Testis (tissue), 3 donors: ENCODE results near the gene CDH23. TPM values are rescaled to one million over a fixed set of nuclear protein-coding genes. Genes with fewer than 3 reads are reported as not detected.

Experiments used
- DNase-seq: peaks from one replicate; pipeline ENCODE4 v3.0.0-alpha.2; 2019
- H3K27ac ChIP-seq, 2 donors: fragments of 200-600 bp; sonication (generic); one replicate each; pipeline ENCODE4 v1.5.1; 2019
- H3K27me3 ChIP-seq: fragments of 200-600 bp; sonication (generic); one replicate; pipeline ENCODE4 v1.5.1; 2019
- H3K36me3 ChIP-seq: fragments of 200-600 bp; sonication (generic); one replicate; pipeline ENCODE4 v1.5.1; 2017; ENCODE audit warnings: low read depth; ENCODE audit errors: missing control alignments
- H3K4me1 ChIP-seq: fragments of 200-600 bp; sonication (generic); one replicate; pipeline ENCODE4 v1.5.1; 2019
- H3K4me3 ChIP-seq, 2 donors: fragments of 200-600 bp; sonication (generic); one replicate each; pipeline ENCODE4 v1.5.1; 2017 to 2019
- H3K9me3 ChIP-seq: fragments of 200-600 bp; sonication (generic); one replicate; pipeline ENCODE4 v1.5.1; 2017
- POLR2A ChIP-seq: fragments of 450-650 bp; IDR thresholded peaks from one replicate; pipeline ENCODE4 v1.6.1; 2017; ENCODE audit warnings: antibody characterized with exemption, mild to moderate bottlenecking, moderate library complexity
- WGBS, 2 donors: methylation state at CpG; one replicate each; pipeline ENCODE4 v1.1.5; 2018; 5-methylcytosine and 5-hydroxymethylcytosine counted together
- intact Hi-C: fragments of 100-400 bp; cut with DNase I; formaldehyde crosslinking; loops from one replicate; pipeline ENCODE4 v1.15.1; 2023; ENCODE audit warnings: low total_unique reads
- polyA plus RNA-seq: library from polyadenylated mRNA; stranded (reverse); fragments of 350-450 nt; fragmentation: Illumina TruSeq; extraction: RNeasy Lipid Tissue Mini Kit (QIAGEN cat#74804); gene quantifications from one replicate; pipeline ENCODE4 v1.2.3, GENCODE V29; 2014; ENCODE audit warnings: low read depth, low replicate concordance; ENCODE audit not compliant: insufficient read depth
- total RNA-seq, 2 donors: library from RNA; depleted of rRNA; stranded (reverse); fragments of >200 nt; gene quantifications; one replicate each; pipeline ENCODE4 v1.2.3, GENCODE V29; 2016
- TF ChIP-seq, protein P1 (sequence below), 3 experiments: fragments of 450-650 bp in 2 of 3; fragments of 200-600 bp in 1 of 3; sonication (generic) in 1 of 3; IDR thresholded peaks; one replicate each; pipeline ENCODE4 v1.5.1; 2016 to 2019; ENCODE audit warnings: antibody characterized with exemption in 3 of 3, mild to moderate bottlenecking in 2 of 3, moderate library complexity in 1 of 3

The CDH23 gene
- total and polyA plus RNA-seq, 3 donors from 2014 or later = 29.8 to 125 (median 81.7) TPM

DNA sequence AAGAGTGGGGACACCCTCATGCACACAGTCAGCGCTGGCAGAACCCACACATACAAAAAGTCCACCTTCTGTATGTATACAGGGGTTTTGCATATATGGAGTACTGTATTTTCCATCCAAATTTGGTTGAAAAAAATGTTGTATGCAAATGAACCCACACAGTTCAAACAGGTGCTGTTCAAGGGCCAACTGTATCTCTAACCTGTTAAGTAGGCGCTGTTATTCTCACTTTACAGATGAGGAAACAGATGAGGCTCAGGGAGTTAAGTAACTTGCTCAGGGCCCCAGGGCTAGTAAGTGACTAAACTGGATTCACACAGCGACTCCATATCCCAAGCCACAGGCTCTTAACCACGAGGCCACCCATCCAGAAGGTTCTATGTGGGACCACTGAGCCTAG lies 252.9 kb downstream of the CDH23 start:
- Histone ChIP-seq H3K4me1 (no peaks in the 10 kb centered on the region), H3K4me3 (no peak overlapping the region), H3K9me3 (no peaks in the 10 kb centered on the region), H3K27me3 (no peaks in the 10 kb centered on the region), H3K27ac (no peak overlapping the region), H3K36me3 (no peaks in the 10 kb centered on the region)
- intact Hi-C loops = no loop called here
- no peak for TF ChIP-seq POLR2A
- TF ChIP-seq, protein P1, sequence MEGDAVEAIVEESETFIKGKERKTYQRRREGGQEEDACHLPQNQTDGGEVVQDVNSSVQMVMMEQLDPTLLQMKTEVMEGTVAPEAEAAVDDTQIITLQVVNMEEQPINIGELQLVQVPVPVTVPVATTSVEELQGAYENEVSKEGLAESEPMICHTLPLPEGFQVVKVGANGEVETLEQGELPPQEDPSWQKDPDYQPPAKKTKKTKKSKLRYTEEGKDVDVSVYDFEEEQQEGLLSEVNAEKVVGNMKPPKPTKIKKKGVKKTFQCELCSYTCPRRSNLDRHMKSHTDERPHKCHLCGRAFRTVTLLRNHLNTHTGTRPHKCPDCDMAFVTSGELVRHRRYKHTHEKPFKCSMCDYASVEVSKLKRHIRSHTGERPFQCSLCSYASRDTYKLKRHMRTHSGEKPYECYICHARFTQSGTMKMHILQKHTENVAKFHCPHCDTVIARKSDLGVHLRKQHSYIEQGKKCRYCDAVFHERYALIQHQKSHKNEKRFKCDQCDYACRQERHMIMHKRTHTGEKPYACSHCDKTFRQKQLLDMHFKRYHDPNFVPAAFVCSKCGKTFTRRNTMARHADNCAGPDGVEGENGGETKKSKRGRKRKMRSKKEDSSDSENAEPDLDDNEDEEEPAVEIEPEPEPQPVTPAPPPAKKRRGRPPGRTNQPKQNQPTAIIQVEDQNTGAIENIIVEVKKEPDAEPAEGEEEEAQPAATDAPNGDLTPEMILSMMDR (IDR thresholded peaks at IDR 0.05) = no peak
- DNase-seq = no peak
- 87 to 92% methylated on average over 4 of the region's 4 CpGs for WGBS, 2 donors

DNA sequence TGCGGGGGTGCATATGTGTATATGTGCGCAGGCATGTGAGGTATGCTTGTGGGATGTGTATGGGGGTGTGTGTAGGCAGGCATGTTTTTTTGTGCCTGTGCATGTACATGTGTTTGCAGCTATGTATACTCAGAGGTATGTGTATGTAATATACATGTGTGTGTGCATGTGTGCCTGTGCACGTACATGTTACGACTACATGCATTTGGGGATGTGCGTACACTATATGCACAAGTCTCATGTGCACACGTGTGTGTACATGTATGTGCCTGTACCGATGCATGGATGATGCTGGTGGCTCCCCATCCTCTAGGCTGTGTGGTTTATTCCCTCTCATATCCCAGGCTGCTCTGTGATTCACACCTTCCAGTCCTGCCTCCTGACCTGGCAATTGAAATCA lies 253.7 kb downstream of the CDH23 start:
- Histone ChIP-seq H3K36me3 (no peaks in the 10 kb centered on the region), H3K4me1 (no peaks in the 10 kb centered on the region), H3K27ac (no peak overlapping the region), H3K27me3 (no peaks in the 10 kb centered on the region), H3K9me3 (no peaks in the 10 kb centered on the region), H3K4me3 (no peak overlapping the region)
- intact Hi-C loops = no loop called here
- WGBS, 2 donors = 94 to 95% methylated on average over 7 of the region's 7 CpGs
- DNase-seq = no peak
- no peak for TF ChIP-seq POLR2A
- TF ChIP-seq, protein P1 (IDR thresholded peaks at IDR 0.05) = no peak

DNA sequence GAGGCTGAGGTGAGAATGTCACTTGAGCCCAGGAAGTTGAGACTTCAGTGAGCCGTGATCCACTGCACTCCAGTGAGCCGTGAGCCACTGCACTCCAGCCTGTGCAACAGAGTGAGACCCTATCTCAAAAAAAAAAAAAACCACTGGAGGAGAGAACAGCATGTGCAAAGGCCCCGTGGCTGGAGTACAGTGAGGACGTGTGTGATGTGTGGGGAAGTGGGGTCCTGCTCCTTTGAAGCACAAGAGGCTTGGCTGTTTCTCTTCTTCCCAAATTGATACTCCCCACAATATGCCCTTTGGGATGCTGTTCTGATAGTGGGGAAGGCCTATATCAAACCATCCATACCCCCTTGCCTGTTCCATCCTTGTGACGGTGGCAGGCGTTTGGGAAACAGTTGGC lies 254.7 kb downstream of the CDH23 start:
- Histone ChIP-seq H3K4me3 (no peak overlapping the region), H3K36me3 (no peaks in the 10 kb centered on the region), H3K27me3 (no peaks in the 10 kb centered on the region), H3K9me3 (no peaks in the 10 kb centered on the region), H3K27ac (no peak overlapping the region), H3K4me1 (no peaks in the 10 kb centered on the region)
- DNase-seq = no peak
- intact Hi-C loops = no loop called here
- 94 to 95% methylated on average over 6 of the region's 6 CpGs for WGBS, 2 donors
- TF ChIP-seq POLR2A = no peak
- TF ChIP-seq, protein P1 (IDR thresholded peaks at IDR 0.05) = no peak

DNA sequence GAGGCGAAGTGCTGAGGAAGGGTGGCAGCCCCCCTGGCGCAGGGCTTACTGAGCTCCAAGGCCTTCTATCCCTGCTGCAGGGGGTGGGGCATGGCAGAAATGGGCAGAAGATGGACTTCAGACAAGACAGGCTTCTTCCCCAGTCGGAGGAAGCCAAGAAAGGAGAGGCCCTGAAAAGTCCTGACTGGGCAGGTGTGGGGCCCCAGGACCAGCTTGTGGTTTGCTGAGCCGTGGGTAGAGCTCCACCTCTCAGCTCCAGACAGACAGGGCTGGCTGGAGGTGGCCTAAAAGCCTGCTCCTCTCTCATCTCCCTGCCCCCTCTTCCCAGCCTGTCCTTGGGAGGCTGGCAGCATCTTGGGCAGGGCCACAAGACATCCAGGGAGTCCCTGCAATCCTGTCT lies 255.2 kb downstream of the CDH23 start:
- H3K27ac ChIP-seq = no peak overlapping the region
- no peaks in the 10 kb centered on the region for H3K4me1 ChIP-seq
- no peaks in the 10 kb centered on the region for H3K9me3 ChIP-seq
- H3K27me3 ChIP-seq = no peaks in the 10 kb centered on the region
- TF ChIP-seq, protein P1 (IDR thresholded peaks at IDR 0.05) = no peak
- TF ChIP-seq POLR2A = no peak
- intact Hi-C loops = no loop called here
- no peaks in the 10 kb centered on the region for H3K36me3 ChIP-seq
- H3K4me3 ChIP-seq = no peak overlapping the region
- WGBS, 2 donors = 90 to 100% methylated on average over 3 to 4 of the region's 4 CpGs
- no peak for DNase-seq

DNA sequence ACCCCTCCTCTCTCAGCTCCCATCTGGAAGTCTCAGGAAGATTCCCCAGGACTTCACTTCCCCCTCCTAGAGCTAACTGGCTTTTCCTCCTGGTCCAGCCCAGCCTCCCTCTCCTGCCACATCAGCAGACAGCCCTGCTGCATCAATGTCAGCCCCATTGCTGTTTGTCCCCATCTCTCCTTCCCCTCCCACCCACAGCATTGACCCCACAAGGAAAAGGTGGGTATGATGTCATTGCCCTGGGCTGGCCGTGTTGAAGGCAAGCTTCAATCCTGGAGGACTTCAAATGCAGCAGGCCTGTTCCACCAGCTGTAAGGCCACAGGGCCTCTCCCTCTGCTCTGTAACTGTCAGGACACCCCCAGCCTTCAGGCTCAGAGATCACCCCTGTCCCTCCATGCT lies 256.3 kb downstream of the CDH23 start:
- WGBS, 2 donors = 88 to 100% methylated on average over 1 of the region's 1 CpG
- Histone ChIP-seq H3K27ac (no peak overlapping the region), H3K27me3 (no peaks in the 10 kb centered on the region), H3K4me3 (no peak overlapping the region), H3K9me3 (no peaks in the 10 kb centered on the region), H3K4me1 (no peaks in the 10 kb centered on the region), H3K36me3 (no peaks in the 10 kb centered on the region)
- no peak for TF ChIP-seq POLR2A
- TF ChIP-seq, protein P1 (IDR thresholded peaks at IDR 0.05) = no peak
- intact Hi-C loops = no loop called here
- no peak for DNase-seq
